ENCODE results near the gene SNTG2.

Gene SNTG2

GRCh38 chr2:1324884-1325283 lies 374.2 kb downstream of the SNTG2 start:
- DNase-seq (ENCODE audit: low read depth), result no peak
- no peak for TF ChIP-seq CTCF (conservative IDR thresholded peaks at IDR 0.05; ENCODE audit: low read depth, low read length)
- no peak overlapping the region for H3K4me3 ChIP-seq (ENCODE audit: low read length)

- TF ChIP-seq CTCF (conservative IDR thresholded peaks at IDR 0.05; ENCODE audit: low read depth, low read length), result no peak
- DNase-seq (ENCODE audit: low read depth), result no peak
- H3K4me3 ChIP-seq (ENCODE audit: low read length), result no peak overlapping the region
Observed at GRCh38 chr2:1328684-1329083, 378.0 kb downstream of the SNTG2 start.

GRCh38 chr2:1339388-1340140 lies 388.9 kb downstream of the SNTG2 start:
- TF ChIP-seq CTCF (conservative IDR thresholded peaks at IDR 0.05; ENCODE audit: low read depth, low read length), result no peak
- DNase-seq (ENCODE audit: low read depth), result no peak
- H3K4me3 ChIP-seq (ENCODE audit: low read length), result no peak overlapping the region

- DNase-seq (ENCODE audit: low read depth), result no peak
- no peak overlapping the region for H3K4me3 ChIP-seq (ENCODE audit: low read length)
- no peak for TF ChIP-seq CTCF (conservative IDR thresholded peaks at IDR 0.05; ENCODE audit: low read depth, low read length)
Observed at GRCh38 chr2:1340141-1340512, 389.5 kb downstream of the SNTG2 start.

- TF ChIP-seq CTCF (conservative IDR thresholded peaks at IDR 0.05; ENCODE audit: low read depth, low read length), result no peak
- no peak overlapping the region for H3K4me3 ChIP-seq (ENCODE audit: low read length)
- no peak for DNase-seq (ENCODE audit: low read depth)
Observed at GRCh38 chr2:1341404-1342120, 390.9 kb downstream of the SNTG2 start.

- DNase-seq (ENCODE audit: low read depth), result no peak
- no peak for TF ChIP-seq CTCF (conservative IDR thresholded peaks at IDR 0.05; ENCODE audit: low read depth, low read length)
- H3K4me3 ChIP-seq (ENCODE audit: low read length), result no peak overlapping the region
Observed at GRCh38 chr2:1348789-1349188, 398.1 kb downstream of the SNTG2 start.

- no peak for TF ChIP-seq CTCF (conservative IDR thresholded peaks at IDR 0.05; ENCODE audit: low read depth, low read length)
- DNase-seq (ENCODE audit: low read depth), result no peak
- H3K4me3 ChIP-seq (ENCODE audit: low read length), result no peak overlapping the region
Observed at GRCh38 chr2:1350111-1350510, 399.5 kb downstream of the SNTG2 start.

Measured in retinal pigment epithelial cell (primary cell).